AG04449 (cell line): ENCODE measurements around the gene SEMA6B.
"Not testable (repeated sequence)": the region's sequence is repeated elsewhere in the genome, so short reads cannot be mapped to it uniquely, and the experiment has no call there.

ENCODE experiments used
- CTCF ChIA-PET: fragments of 350-600 bp; formaldehyde crosslinking; extraction: SDS; loops from one replicate; lab custom pipeline; 2021; ENCODE audit warnings: antibody characterized with exemption; lab: Yijun Ruan, JAX
- POLR2A ChIA-PET: fragments of 400-600, 350-600 bp; formaldehyde crosslinking; extraction: SDS; loops from one replicate; lab custom pipeline; 2020; ENCODE audit warnings: antibody characterized with exemption, inconsistent platforms; lab: Yijun Ruan, JAX
- DNase-seq: peaks from one replicate; pipeline ENCODE4 v3.0.0-alpha.2; 2010; ENCODE audit warnings: low read depth, low spot score
- H3K4me3 ChIP-seq: 2 replicates; pipeline ENCODE4 v1.5.1; 2011; ENCODE audit warnings: low read depth, mild to moderate bottlenecking, control low read depth, low read length
- CTCF ChIP-seq: IDR thresholded peaks from one replicate; pipeline ENCODE4 v1.5.1; 2011; ENCODE audit warnings: mild to moderate bottlenecking, moderate library complexity, low read length, control low read depth, inconsistent platforms; ENCODE audit not compliant: insufficient read depth; ENCODE audit errors: missing control alignments

Gene SEMA6B

GRCh38 chr19:4534836-4535658 lies 24.4 kb downstream of the SEMA6B start, which contains the start of gene PLIN5:
TSS of gene PLIN5 (minus strand) at chr19:4535224. CDS start at chr19:4534074, 1,150 bp downstream.
- ChIA-PET POLR2A (interaction anchor here (1.8 kb wide), 1 partner anchor 10 kb away, joined by 4 read pairs; no protein-coding TSS in a partner anchor), CTCF (interaction anchor here (1.1 to 7.0 kb wide), 7 partner anchors 11 to 267 kb away, joined by 4 to 84 read pairs (median 6); partner anchors contain the start of gene PLIN4)
- DNase-seq = no peak
- no peak for TF ChIP-seq CTCF
- H3K4me3 ChIP-seq = no peak within 1 kb of the TSS

- ChIA-PET POLR2A (no interaction called here), CTCF (interaction anchor here (1.4 to 7.0 kb wide), 4 partner anchors 10 to 266 kb away, joined by 4 to 84 read pairs (median 6); partner anchors contain the start of gene PLIN4)
- no peak for DNase-seq
- H3K4me3 ChIP-seq = no peak overlapping the region
- TF ChIP-seq CTCF = no peak
Measured at GRCh38 chr19:4533835-4534424, 25.6 kb downstream of the SEMA6B start.

DNA sequence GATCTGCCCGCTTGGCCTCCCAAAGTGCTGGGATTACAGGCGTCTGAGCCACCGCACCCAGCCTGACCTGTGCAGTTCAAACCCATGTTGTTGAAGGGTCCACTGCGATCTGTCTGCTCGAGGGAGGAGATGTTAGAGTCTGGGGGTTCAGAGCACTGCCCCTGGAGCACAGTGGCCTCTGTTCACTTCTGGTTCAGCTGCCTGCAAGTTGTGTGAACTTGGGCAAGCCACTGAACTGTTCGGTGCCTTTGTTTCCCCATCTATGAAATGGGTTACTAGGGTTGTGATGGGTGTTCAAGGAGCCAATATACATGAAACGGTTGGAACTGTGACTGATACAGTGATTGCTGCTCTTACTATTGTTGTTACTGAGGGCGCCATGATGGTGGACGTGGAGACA lies 26.1 kb downstream of the SEMA6B start:
- ChIA-PET CTCF (interaction anchor here (2.1 to 7.0 kb wide), 2 partner anchors 9 to 266 kb away, joined by 4 to 84 read pairs; no protein-coding TSS in a partner anchor), POLR2A (no interaction called here)
- TF ChIP-seq CTCF = no peak
- no peak for DNase-seq
- no peak overlapping the region for H3K4me3 ChIP-seq

DNA sequence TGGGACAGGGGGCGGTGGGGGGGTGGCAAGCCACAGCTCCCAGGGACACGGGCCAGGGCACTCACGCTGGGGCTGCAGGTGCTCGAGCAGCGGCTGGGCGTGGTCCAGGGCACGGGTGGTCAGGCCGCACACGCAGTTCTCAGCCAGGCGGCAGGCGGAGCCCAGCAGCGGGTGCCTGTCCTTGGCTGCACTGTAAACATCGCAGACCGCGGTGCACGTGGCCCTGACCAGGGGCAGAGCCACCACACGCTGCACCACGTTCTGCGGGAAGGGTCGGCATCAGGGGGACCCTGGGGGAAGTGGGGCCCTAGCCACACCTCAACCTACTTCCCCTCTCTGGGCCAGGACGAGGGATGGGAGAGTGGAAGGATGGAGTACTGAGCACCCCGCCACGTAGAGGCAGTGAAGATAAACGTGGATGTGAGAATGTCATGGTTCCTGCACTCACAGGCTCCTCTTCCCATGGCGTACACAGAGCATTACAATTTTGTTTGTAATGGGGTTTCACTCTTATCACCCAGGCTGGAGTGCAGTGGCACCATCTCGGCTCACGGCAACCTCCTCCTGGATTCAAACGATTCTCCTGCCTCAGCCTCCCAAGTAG lies 27.8 kb downstream of the SEMA6B start:
- ChIA-PET POLR2A (no interaction called here), CTCF (no interaction called here)
- TF ChIP-seq CTCF = no peak
- H3K4me3 ChIP-seq = no peak overlapping the region
- DNase-seq = no peak

- ChIA-PET CTCF (no interaction called here), POLR2A (no interaction called here)
- DNase-seq = no peak
- no peak overlapping the region for H3K4me3 ChIP-seq
- TF ChIP-seq CTCF = no peak
Measured at GRCh38 chr19:4529924-4530522, 29.5 kb downstream of the SEMA6B start.

DNA sequence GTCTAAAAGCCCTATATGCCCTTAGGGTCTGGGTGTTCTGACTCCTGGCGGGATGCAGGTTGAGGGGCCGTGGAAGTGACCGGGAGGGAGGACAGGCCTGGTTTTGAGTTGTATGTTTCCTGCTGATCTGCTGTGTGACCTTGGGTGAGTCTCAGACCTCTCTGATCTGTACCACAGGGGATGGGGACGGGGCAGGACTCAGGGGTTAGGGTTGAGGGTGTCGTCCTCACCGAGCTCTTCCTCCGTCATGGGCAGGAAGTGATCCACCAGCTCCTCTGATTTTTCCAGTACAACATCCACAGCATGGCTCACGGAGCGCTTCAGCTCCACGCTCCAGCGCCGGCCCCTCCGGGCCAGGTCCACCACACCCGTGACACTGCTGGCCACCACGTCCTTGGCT lies 30.6 kb downstream of the SEMA6B start:
- CTCF ChIA-PET = no interaction called here
- no peak for DNase-seq
- no peak for TF ChIP-seq CTCF
- H3K4me3 ChIP-seq = no peak overlapping the region
- POLR2A ChIA-PET = no interaction called here

DNA sequence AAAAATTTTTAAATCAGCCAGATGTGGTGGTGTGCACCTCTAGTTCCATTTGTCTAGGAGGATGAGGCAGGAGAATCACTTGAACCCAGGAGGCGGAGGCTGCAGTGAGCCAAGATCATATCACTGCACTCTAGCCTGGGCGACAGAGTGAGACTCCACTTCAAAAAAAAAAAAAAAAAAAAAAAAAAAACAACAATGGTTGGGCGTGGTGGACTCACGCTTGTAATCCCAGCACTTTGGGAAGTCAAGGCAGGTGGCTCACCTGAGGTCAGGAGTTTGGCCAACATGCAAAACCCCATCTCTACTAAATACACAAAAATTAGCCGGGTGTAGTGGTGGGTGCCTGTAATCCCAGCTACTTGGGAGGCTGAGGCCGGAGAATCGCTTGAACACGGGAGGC lies 32.1 kb downstream of the SEMA6B start:
- POLR2A ChIA-PET, H3K4me3 ChIP-seq, DNase-seq: not testable (repeated sequence)
- CTCF ChIA-PET = interaction anchor here (2.0 kb wide), 1 partner anchor 32 kb away, joined by 5 read pairs; the partner anchor contains the start of gene SEMA6B
